Large intestine (tissue), 3 donors: ENCODE data around the gene KSR1. TPM values are rescaled to one million over a fixed set of nuclear protein-coding genes. Genes with fewer than 3 reads are reported as not detected.
A peak's percentile ranks its signal among the peaks of the same experiment; 100 is the strongest.

ENCODE experiments used
- DNase-seq, 2 donors: peaks; one replicate each; pipeline versions ENCODE4 v3.0.0 to v3.0.0-alpha.2; 2013
- H3K27ac ChIP-seq: one replicate; pipeline ENCODE4 v1.5.1; 2013; ENCODE audit warnings: low read length
- H3K27me3 ChIP-seq: 2 replicates; pipeline ENCODE4 v1.6.1; 2013; ENCODE audit warnings: low read length; ENCODE audit not compliant: control insufficient read depth, insufficient read depth
- H3K36me3 ChIP-seq: 2 replicates; pipeline ENCODE4 v1.6.1; 2013; ENCODE audit warnings: low read length; ENCODE audit not compliant: control insufficient read depth, insufficient read depth
- H3K4me1 ChIP-seq: one replicate; pipeline ENCODE4 v1.6.1; 2013; ENCODE audit warnings: low read length; ENCODE audit not compliant: control insufficient read depth, insufficient read depth
- H3K4me3 ChIP-seq: one replicate; pipeline ENCODE4 v1.5.1; 2013; ENCODE audit warnings: low read length
- H3K9me3 ChIP-seq: one replicate; pipeline ENCODE4 v1.6.1; 2013; ENCODE audit warnings: mild to moderate bottlenecking, low read depth, low read length, moderate library complexity; ENCODE audit not compliant: control insufficient read depth
- WGBS: methylation state at CpG from one replicate; pipeline ENCODE4 v1.1.5; 2013; ENCODE audit warnings: low lambda C conversion rate; ENCODE audit not compliant: insufficient coverage; 5-methylcytosine and 5-hydroxymethylcytosine counted together
- polyA plus RNA-seq: library from polyadenylated mRNA; unstranded; fragments of 120-200 nt; gene quantifications from one replicate; pipeline ENCODE4 v1.2.1, GENCODE V29; 2013

KSR1 gene
- polyA plus RNA-seq, 1 donor, result 65.0 TPM

DNA sequence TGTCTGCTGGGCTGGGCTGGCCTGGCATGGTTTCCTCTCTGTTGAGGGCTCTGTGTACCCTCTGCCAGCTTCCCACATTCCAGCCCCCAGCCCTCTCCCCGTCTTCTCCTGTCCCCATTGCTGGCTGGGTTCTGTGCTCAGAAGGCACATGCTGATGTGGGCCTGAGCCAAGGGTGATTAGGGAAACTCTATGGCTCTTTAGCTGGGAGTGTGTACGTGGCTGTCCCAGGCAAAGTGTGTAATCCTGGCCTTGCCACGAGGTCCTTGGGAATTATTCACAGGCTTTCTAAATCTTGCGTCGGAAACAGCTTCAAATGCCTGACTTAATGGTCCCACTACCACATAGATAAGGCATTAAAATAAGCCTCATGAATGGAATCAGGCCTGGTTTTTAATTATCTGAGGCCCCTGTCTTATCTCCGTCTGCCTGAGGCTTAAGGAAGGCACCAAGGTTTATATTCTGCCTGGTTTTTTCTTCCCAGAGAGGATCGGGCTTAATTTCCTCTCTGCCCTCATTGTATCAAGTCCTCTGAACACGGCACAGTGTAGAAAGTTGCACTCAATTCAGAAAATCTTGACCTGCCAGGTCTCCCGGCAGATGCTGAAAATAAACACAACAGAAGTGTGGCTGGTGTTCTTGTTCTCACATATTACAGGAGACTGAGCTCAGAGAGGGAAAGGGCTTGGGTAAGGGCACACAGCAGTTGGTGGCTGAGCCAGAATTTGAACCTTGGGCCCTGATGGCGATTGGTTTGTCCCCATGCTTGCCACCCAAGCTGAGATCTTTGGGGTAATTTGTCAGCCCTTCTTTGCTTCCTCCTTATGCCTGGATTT lies 121.9 kb downstream of the KSR1 start:
- peaks cover 13% of the 10 kb centered on the region for H3K36me3 ChIP-seq
- DNase-seq, result peak; percentile 72 to 90
- peak overlapping the region; percentile 93 for H3K27ac ChIP-seq
- H3K4me3 ChIP-seq, result no peak overlapping the region
- H3K27me3 ChIP-seq, result no peaks in the 10 kb centered on the region
- 0% methylated on average over 1 of the region's 10 CpGs for WGBS
- peaks cover 48% of the 10 kb centered on the region for H3K4me1 ChIP-seq
- H3K9me3 ChIP-seq, result peaks cover 4% of the 10 kb centered on the region

DNA sequence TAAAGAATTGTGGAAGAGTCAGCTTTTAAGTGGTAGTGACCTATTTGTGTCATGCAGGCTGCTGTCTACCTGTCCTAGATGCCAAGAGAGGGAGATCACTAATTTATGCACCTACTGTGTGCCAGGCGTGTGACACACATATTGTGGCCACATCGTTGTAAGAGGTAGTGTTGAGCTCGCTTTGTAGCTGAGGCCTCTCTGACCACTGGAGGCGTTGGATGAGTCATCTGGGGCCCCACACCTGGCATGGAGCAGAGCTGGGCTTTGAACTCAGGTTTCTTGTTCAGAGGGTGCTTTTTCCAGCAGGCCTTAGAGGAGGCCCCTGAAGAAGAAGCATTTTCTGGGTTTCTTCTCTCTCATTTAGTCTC lies 122.5 kb downstream of the KSR1 start:
- Histone ChIP-seq H3K4me3 (no peak overlapping the region), H3K4me1 (peaks cover 48% of the 10 kb centered on the region), H3K27ac (peak overlapping the region; percentile 93), H3K27me3 (no peaks in the 10 kb centered on the region), H3K9me3 (peaks cover 4% of the 10 kb centered on the region), H3K36me3 (peaks cover 17% of the 10 kb centered on the region)
- DNase-seq, result peak; percentile 73 to 85
- WGBS, result no CpG with 5 or more reads among the region's 4 CpGs

DNA sequence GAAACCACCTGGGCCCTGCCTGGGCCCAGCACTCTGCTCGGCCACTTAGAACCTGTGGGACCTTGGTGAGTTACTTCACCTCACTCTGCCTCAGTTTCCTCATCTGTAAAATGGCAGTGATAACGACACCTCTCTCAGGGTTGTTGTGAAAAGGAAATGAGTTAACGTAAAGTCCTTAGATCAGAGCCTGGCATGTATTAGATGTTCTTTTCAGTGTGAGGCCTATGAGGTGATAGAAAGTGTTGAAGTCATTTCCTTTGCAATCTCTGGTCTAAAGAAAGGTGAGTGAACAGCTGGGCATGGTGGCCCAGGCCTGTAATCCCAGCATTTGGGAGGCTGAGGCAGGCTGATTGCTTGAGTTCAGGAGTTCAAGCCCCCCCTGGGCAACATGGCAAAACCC lies 123.1 kb downstream of the KSR1 start:
- H3K27ac ChIP-seq, result peak overlapping the region; percentile 93
- no peaks in the 10 kb centered on the region for H3K27me3 ChIP-seq
- peaks cover 17% of the 10 kb centered on the region for H3K36me3 ChIP-seq
- peaks cover 47% of the 10 kb centered on the region for H3K4me1 ChIP-seq
- no peak overlapping the region for H3K4me3 ChIP-seq
- H3K9me3 ChIP-seq, result peaks cover 4% of the 10 kb centered on the region
- 80% methylated on average over 1 of the region's 3 CpGs for WGBS
- DNase-seq, result no peak

DNA sequence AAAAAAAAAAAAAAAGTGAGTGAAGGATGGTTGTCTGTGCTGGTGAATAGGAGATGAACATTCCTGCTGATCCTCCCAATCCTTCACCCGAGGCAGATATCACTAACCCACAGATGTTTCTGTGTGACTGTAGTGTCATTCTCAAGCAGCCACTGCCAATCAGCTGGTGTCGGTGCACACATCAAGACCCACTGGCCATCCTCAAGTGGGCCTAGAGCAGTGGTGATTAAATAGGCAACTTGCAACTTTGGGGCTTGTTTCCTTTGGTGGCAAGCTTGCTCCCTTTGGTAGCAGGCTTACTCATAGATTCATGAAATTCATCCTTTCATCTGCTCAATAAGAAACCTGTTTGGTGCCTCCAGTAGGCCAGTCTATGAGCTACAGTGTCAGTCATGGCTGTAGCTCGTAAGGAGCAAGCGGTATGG lies 123.7 kb downstream of the KSR1 start:
- Histone ChIP-seq H3K4me1 (peaks cover 50% of the 10 kb centered on the region), H3K9me3 (peaks cover 4% of the 10 kb centered on the region), H3K27me3 (no peaks in the 10 kb centered on the region), H3K4me3 (no peak overlapping the region), H3K36me3 (peaks cover 19% of the 10 kb centered on the region), H3K27ac (peak overlapping the region; percentile 93)
- no CpG with 5 or more reads among the region's 4 CpGs for WGBS
- DNase-seq, result no peak

DNA sequence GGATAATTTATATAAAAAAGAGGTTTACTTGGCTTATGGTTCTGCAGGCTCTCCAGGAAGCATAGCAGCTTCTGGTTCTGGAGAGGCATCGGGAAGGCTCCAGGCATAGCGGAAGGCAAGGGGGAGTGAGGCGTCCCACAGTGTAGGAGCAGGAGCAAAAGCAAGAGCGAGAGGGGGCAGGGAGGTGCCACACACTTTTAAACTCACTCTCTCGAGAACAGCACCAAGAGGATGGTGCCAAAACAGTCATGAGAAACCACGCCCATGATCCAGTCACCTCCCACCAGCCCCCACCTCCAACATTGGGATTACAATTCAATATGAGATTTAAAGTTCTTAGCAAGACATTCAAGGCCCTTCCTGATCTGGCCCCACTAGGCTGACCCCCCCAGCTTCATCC lies 124.8 kb downstream of the KSR1 start:
- peaks cover 4% of the 10 kb centered on the region for H3K9me3 ChIP-seq
- 95% methylated on average over 4 of the region's 6 CpGs for WGBS
- no peak for DNase-seq
- no peaks in the 10 kb centered on the region for H3K27me3 ChIP-seq
- peaks cover 28% of the 10 kb centered on the region for H3K36me3 ChIP-seq
- H3K4me3 ChIP-seq, result no peak overlapping the region
- peak overlapping the region; percentile 46 for H3K27ac ChIP-seq
- peaks cover 57% of the 10 kb centered on the region for H3K4me1 ChIP-seq

DNA sequence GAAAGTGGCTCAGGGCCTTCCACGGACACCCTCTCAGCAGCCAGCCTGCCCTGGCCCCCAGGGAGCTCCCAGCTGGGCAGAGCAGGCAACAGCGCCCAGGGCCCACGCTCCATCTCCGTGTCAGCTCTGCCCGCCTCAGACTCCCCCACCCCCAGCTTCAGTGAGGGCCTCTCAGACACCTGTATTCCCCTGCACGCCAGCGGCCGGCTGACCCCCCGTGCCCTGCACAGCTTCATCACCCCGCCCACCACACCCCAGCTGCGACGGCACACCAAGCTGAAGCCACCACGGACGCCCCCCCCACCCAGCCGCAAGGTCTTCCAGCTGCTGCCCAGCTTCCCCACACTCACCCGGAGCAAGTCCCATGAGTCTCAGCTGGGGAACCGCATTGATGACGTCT lies 126.4 kb downstream of the KSR1 start:
- no peak for DNase-seq
- no CpG with 5 or more reads among the region's 18 CpGs for WGBS
- no peak overlapping the region for H3K27ac ChIP-seq
- no peaks in the 10 kb centered on the region for H3K27me3 ChIP-seq
- peaks cover 38% of the 10 kb centered on the region for H3K36me3 ChIP-seq
- no peaks in the 10 kb centered on the region for H3K9me3 ChIP-seq
- peaks cover 47% of the 10 kb centered on the region for H3K4me1 ChIP-seq
- H3K4me3 ChIP-seq, result no peak overlapping the region

DNA sequence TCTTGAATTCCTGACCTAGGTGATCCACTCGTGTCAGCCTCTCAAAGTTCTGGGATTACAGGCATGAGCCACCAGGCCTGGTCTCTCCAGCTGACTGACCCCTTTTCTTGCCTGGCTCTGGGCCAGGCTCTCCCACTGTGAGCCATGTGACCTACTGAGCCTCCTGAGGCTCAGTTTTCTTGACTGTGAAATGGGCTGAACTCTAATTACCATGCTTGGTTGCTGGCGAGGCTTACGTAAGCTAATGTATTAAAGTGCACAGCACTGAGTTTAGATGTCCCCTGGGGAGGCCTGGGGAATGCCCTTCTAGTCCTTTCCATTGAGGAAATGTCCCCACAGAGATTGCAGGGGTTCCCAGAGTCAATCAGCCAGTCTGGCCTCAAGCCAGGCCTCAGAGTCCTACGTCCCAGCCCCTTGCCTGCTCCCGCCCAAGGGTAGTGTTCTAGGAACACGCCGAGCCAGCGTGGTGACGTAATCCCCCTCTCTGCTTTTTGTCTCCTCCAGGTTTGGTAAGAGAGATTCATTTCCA lies 129.0 kb downstream of the KSR1 start:
- WGBS, result no CpG with 5 or more reads among the region's 9 CpGs
- H3K27me3 ChIP-seq, result no peaks in the 10 kb centered on the region
- H3K36me3 ChIP-seq, result peaks cover 52% of the 10 kb centered on the region
- no peak overlapping the region for H3K4me3 ChIP-seq
- H3K9me3 ChIP-seq, result no peaks in the 10 kb centered on the region
- no peak for DNase-seq
- peak overlapping the region; percentile 39 for H3K27ac ChIP-seq
- peaks cover 23% of the 10 kb centered on the region for H3K4me1 ChIP-seq

DNA sequence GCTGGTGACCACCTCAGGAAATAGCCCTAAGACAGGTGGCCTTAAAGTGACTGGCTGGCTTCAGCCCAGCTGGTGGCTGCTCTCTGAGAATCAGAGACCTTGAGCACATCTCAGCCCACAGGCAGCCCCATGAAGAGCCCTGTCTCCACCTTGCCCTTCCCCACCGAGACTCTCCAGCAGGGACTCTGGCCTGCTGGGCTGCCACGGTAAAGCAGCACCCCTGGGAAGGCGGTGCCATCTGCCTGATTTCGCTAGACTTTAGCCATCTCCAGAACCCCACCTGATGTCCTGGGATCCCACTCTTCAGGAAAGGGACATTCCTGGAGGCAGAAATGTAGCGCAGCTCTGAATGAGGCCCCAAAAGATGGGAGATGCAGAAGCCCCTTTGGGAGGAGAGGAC lies 129.5 kb downstream of the KSR1 start:
- WGBS, result no CpG with 5 or more reads among the region's 5 CpGs
- H3K4me3 ChIP-seq, result no peak overlapping the region
- peaks cover 52% of the 10 kb centered on the region for H3K36me3 ChIP-seq
- peaks cover 21% of the 10 kb centered on the region for H3K4me1 ChIP-seq
- H3K27ac ChIP-seq, result peak overlapping the region; percentile 60
- no peaks in the 10 kb centered on the region for H3K9me3 ChIP-seq
- DNase-seq, result no peak
- no peaks in the 10 kb centered on the region for H3K27me3 ChIP-seq

DNA sequence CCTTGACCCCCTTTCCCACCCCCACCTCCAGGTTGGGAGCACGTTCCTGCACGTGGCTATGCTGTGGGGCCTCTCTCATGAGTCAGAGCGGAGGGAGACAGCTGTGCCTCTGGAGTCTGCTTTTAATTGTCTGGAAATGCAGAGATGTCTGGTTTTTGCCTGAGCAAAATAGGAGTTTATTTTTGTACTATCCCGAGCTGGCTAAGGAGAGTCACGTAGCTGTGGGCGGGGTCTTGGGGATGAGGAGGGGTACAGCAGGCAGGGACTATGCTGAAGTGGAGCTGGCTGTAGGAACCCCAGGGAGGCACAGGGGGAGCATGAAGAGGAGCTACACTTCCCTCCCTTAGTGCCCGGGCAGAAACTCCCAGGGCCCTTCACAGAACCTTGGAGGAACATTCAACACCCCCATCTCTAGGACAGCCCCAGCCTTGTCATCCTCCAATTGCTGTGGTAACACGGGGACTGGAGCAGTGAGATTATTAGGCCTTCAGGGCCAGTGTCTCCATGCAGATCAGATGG lies 130.0 kb downstream of the KSR1 start:
- Histone ChIP-seq H3K4me3 (no peak overlapping the region), H3K27ac (peak overlapping the region; percentile 60), H3K4me1 (peaks cover 21% of the 10 kb centered on the region), H3K27me3 (no peaks in the 10 kb centered on the region), H3K9me3 (no peaks in the 10 kb centered on the region), H3K36me3 (peaks cover 56% of the 10 kb centered on the region)
- no CpG with 5 or more reads among the region's 8 CpGs for WGBS
- DNase-seq, result peak in 1 of 2 donors; percentile 53

DNA sequence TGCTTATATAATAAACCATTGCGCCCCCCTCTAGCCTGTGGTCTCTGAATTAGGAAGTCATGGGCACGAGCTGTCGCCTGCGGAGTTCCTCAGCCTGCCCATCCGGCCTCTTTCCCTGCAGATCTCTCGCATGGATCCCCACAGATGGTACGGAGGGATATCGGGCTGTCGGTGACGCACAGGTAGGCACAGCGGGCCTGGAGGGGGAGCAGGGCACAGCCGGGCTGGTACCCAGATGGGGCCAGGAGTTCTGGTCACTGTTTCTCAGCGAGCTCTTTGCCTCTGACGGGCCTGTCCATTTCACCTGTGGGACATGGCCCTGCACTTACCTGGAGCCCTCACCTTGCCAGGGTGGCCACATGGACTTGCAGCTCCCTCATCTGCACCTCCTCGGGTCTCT lies 132.1 kb downstream of the KSR1 start:
- no CpG with 5 or more reads among the region's 15 CpGs for WGBS
- no peaks in the 10 kb centered on the region for H3K27me3 ChIP-seq
- H3K36me3 ChIP-seq, result peaks cover 65% of the 10 kb centered on the region
- no peaks in the 10 kb centered on the region for H3K9me3 ChIP-seq
- H3K4me3 ChIP-seq, result no peak overlapping the region
- H3K27ac ChIP-seq, result no peak overlapping the region
- H3K4me1 ChIP-seq, result peaks cover 21% of the 10 kb centered on the region
- no peak for DNase-seq
